NCI-H446 (cell line): ENCODE measurements around the gene PCDH17.

Source experiments
- DNase-seq, 2 experiments: peaks; one replicate each; lab custom pipeline; 2025; lab: John Stamatoyannopoulos, UW

Gene PCDH17

DNA sequence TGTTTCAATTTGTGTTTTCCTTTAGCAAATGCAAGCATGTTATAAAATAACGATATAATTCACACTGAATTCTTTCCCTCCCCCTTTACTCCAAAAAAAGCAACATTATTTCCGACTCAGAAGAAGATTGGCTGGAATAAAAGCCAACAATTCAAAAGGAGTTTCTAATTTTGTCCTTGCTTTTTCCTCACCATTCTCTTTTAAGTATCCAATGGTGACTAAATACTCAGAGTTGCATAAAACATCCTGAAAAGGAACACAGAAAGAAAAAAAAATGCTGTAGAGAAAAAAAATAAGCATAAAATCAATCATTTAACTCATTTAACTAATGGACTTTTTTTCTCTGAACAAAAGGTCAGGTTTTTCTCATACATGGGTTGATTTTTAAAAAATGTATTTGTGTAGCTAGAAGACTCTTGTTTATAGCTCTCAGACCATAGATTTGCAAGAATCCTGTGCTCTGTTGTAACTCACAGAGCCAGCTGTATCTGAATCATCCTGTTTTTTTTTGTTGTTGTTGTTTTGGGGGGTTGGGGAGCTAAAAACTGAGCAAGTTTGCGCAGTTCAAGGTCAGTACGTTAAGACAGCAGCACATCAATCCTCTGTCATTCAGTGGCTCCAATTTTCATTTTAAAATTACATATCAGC is 108.1 kb downstream of the PCDH17 start:
- DNase-seq = no peak

GRCh38 chr13:57740719-57741118 is 109.2 kb downstream of the PCDH17 start:
- peak; percentile 64 to 87 for DNase-seq

DNA sequence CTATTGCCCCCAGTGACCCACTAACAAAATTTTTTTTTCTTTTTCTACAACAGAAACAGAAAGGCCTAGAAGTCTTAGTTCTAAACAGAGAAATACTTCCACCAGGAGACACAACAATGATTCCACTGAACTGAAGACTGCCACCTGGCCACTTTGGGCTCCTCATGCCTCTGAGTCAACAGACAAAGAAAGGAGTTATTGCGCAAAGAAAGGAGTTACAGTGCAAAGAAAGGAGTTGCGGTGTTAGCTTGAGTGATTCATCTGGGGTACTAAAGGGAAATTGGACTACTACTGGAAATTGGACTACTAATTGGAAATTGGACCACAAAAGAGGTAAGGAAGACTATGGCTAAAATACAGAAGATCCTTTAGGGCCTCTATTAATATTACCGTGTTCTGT is 116.6 kb downstream of the PCDH17 start:
- no peak for DNase-seq

DNA sequence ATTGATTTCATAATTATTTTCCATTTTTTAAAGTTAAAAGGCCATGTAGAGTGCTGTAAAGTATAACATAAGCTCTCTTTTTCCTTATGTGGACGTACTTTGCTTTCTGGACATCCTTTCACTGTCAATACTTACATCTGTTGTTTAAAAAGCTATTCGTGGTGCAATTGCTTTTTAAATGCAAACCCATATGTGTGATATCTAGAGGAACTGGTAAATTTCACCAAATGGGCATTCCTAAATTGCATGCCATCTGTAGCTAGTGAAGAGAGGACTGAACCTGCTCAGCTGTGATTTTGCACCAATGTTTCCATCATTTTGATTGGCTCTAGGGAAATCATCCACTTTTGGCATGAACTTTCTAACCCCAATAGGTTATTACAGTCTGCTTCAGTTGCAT is 129.4 kb downstream of the PCDH17 start:
- DNase-seq = no peak

DNA sequence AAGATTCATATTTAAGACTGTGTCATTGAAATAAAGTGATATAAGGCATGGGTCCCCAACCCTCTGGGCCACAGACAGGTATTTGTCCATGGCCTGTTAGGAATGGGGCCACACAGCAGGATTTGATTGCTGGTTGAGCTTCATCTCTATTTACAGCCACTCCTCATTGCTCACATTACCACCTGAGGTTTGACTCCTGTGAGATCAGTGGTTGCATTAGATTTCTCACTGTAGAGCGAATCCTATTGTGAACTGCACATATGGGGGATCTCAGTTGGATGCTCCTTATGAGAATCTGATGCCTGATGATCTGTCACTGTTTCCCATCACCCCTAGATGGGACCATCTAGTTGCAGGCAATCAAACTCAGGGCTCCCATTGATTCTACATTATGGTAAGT is 132.1 kb downstream of the PCDH17 start:
- no peak for DNase-seq
